Lung (tissue), 12 donors: ENCODE measurements around the gene ASCC1. TPM values are rescaled to one million over a fixed set of nuclear protein-coding genes. Genes with fewer than 3 reads are reported as not detected.
A peak's percentile ranks its signal among the peaks of the same experiment; 100 is the strongest.

Source experiments
- ATAC-seq: fragments of 200-7000 bp; cut with Tn5 transposase; one replicate; pipeline ENCODE4 v1.9.1; 2020; ENCODE audit warnings: moderate number of reproducible peaks; ENCODE audit not compliant: insufficient read depth, low FRiP score
- DNase-seq, 3 donors: peaks; one replicate each; pipeline ENCODE4 v3.0.0-alpha.2; 2013 to 2017
- H3K27ac ChIP-seq, 2 donors: one replicate each; pipeline ENCODE4 v1.5.1; 2013; ENCODE audit warnings: mild to moderate bottlenecking in 2 of 2, moderate library complexity in 2 of 2, control low read depth in 1 of 2, inconsistent platforms in 1 of 2, low read depth in 1 of 2, low read length in 1 of 2
- H3K27me3 ChIP-seq, 3 donors: one replicate each; pipeline ENCODE4 v1.5.1; 2013; ENCODE audit warnings: low read length in 2 of 3; ENCODE audit not compliant: control insufficient read depth in 3 of 3, insufficient read depth in 3 of 3
- H3K36me3 ChIP-seq, 4 donors: one replicate each; pipeline ENCODE4 v1.5.1; 2013; ENCODE audit warnings: low read length in 4 of 4, mild to moderate bottlenecking in 1 of 4, moderate library complexity in 1 of 4; ENCODE audit not compliant: control insufficient read depth in 4 of 4, insufficient read depth in 4 of 4
- H3K4me1 ChIP-seq, 5 donors: one replicate each; pipeline ENCODE4 v1.5.1; 2013; ENCODE audit warnings: low read length in 5 of 5, mild to moderate bottlenecking in 2 of 5, moderate library complexity in 1 of 5; ENCODE audit not compliant: control insufficient read depth in 5 of 5, insufficient read depth in 5 of 5
- H3K4me3 ChIP-seq: one replicate; pipeline ENCODE4 v1.5.1; 2013; ENCODE audit warnings: mild to moderate bottlenecking, control low read depth, moderate library complexity
- H3K9ac ChIP-seq, 2 donors: one replicate each; pipeline ENCODE4 v1.5.1; 2013; ENCODE audit warnings: low read length in 2 of 2, control low read depth in 1 of 2; ENCODE audit not compliant: insufficient read depth in 1 of 2
- H3K9me3 ChIP-seq, 4 donors: one replicate each; pipeline ENCODE4 v1.5.1; 2013; ENCODE audit warnings: low read length in 3 of 4, mild to moderate bottlenecking in 1 of 4, moderate library complexity in 1 of 4; ENCODE audit not compliant: control insufficient read depth in 4 of 4, insufficient read depth in 3 of 4
- CTCF ChIP-seq: IDR thresholded peaks from 2 replicates; pipeline ENCODE4 v1.5.1; 2012; ENCODE audit warnings: mild to moderate bottlenecking; ENCODE audit errors: control extremely low read depth, extremely low read depth
- WGBS, 2 donors: extraction: QIAGEN DNeasy Blood & Tissue Kit; methylation state at CpG; one replicate each; pipeline ENCODE4 v1.1.7; 2013; 5-methylcytosine and 5-hydroxymethylcytosine counted together
- polyA plus RNA-seq, 2 donors: library from polyadenylated mRNA; stranded (reverse); fragments of 200-250 nt; gene quantifications; one replicate each; pipeline ENCODE4 v1.2.1, GENCODE V29; 2013
- total RNA-seq, 2 donors: library from RNA; depleted of rRNA in 1 of 2; stranded (reverse); fragments of >200 nt in 1 of 2; gene quantifications; one replicate each; pipeline ENCODE4 v1.2.1, GENCODE V29; 2014 to 2021
- donor health status: control.
- donor health status: control.
- donor health status: Bipolar disorder and iron deficiency.
- donor health status: healthy.
- donor health status: DM: yes; HTN: yes; CAD: no.

The ASCC1 gene
- total and polyA plus RNA-seq, 4 donors, result 9.0 to 29.9 (median 24.2) TPM

GRCh38 chr10:72248468-72249151 lies 32.5 kb upstream of the ASCC1 start:
- Histone ChIP-seq H3K9ac (peak overlapping the region in 1 of 2 donors; percentile 8), H3K36me3 (no peaks in the 10 kb centered on the region), H3K9me3 (no peaks in the 10 kb centered on the region), H3K4me1 (peaks cover 28 to 51% (median 44%) of the 10 kb centered on the region in 5 donors), H3K4me3 (no peak overlapping the region), H3K27me3 (no peaks in the 10 kb centered on the region), H3K27ac (peak overlapping the region; percentile 97 to 98)
- ATAC-seq (peak; percentile 76), DNase-seq (peak; percentile 50 to 81 (median 73))
- WGBS, 2 donors, result 9 to 13% methylated on average over 10 of the region's 10 CpGs
- no peak for TF ChIP-seq CTCF

GRCh38 chr10:72245949-72246525 lies 30.0 kb upstream of the ASCC1 start:
- no peak for ATAC-seq
- no peak for TF ChIP-seq CTCF
- no peaks in the 10 kb centered on the region for H3K27me3 ChIP-seq
- DNase-seq, result no peak
- no peak overlapping the region for H3K4me3 ChIP-seq
- H3K9me3 ChIP-seq, result no peaks in the 10 kb centered on the region
- H3K27ac ChIP-seq, result peak overlapping the region; percentile 39 to 68
- no peak overlapping the region for H3K9ac ChIP-seq
- H3K36me3 ChIP-seq, result no peaks in the 10 kb centered on the region
- H3K4me1 ChIP-seq, result peaks cover 34 to 51% (median 40%) of the 10 kb centered on the region in 5 donors
- 15 to 17% methylated on average over 3 of the region's 3 CpGs for WGBS, 2 donors

- no peak overlapping the region for H3K4me3 ChIP-seq
- no peaks in the 10 kb centered on the region for H3K27me3 ChIP-seq
- DNase-seq (no peak), ATAC-seq (no peak)
- H3K36me3 ChIP-seq, result no peaks in the 10 kb centered on the region
- H3K9me3 ChIP-seq, result no peaks in the 10 kb centered on the region
- peak overlapping the region in 1 of 2 donors; percentile 72 for H3K9ac ChIP-seq
- peak overlapping the region; percentile 41 to 83 for H3K27ac ChIP-seq
- TF ChIP-seq CTCF, result no peak
- H3K4me1 ChIP-seq, result peaks cover 32 to 51% (median 40%) of the 10 kb centered on the region in 5 donors
- 54 to 60% methylated on average over 5 of the region's 5 CpGs for WGBS, 2 donors
Observed at GRCh38 chr10:72244573-72245038, 28.5 kb upstream of the ASCC1 start.
